Cardiac fibroblast (primary cell): ENCODE data around the gene KLHL6.

ENCODE experiments used
- DNase-seq, 2 donors: peaks; one replicate each; pipeline versions ENCODE4 v3.0.0 to v3.0.0-alpha.2; 2010; ENCODE audit warnings: low read depth in 2 of 2
- H3K4me3 ChIP-seq, 2 donors: replicated peaks in 1 of 2; 1 replicate in 1 of 2; 2 replicates in 1 of 2; pipeline ENCODE4 v1.5.1; 2011; ENCODE audit warnings: low read depth in 2 of 2, low read length in 2 of 2, mild to moderate bottlenecking in 2 of 2, moderate library complexity in 1 of 2
- CTCF ChIP-seq: IDR thresholded peaks from one replicate; pipeline ENCODE4 v1.5.1; 2011; ENCODE audit warnings: low read depth, mild to moderate bottlenecking, low read length, inconsistent platforms

The KLHL6 gene

GRCh38 chr3:183540501-183541234, 14.8 kb downstream of the KLHL6 start:
- no peak for DNase-seq

DNA sequence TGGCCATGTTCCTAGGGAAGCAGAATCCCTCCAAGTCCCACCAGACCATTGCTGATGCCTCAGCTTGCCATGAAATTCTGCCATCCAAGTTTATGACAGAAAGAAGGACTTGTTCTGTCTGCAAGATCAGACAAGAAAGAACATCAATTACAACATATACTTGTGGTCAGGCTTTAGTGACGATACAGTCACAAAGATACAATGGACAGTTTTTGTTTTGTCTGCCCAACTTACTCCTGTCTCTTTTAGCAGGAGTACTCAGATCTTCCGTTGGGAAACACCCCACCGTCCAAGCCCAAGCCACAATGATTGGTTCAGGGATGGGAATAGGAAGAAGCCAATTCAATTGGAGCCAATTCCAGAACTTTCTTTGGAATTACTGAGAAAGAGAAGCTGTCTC, 15.7 kb downstream of the KLHL6 start:
- peak in 1 of 2 donors; percentile 40 for DNase-seq
- TF ChIP-seq CTCF, result no peak
- no peak overlapping the region for H3K4me3 ChIP-seq

More at GRCh38 chr3:183540501-183541234, 14.8 kb downstream of the KLHL6 start:
- no peak overlapping the region for H3K4me3 ChIP-seq
- TF ChIP-seq CTCF, result no peak

DNA sequence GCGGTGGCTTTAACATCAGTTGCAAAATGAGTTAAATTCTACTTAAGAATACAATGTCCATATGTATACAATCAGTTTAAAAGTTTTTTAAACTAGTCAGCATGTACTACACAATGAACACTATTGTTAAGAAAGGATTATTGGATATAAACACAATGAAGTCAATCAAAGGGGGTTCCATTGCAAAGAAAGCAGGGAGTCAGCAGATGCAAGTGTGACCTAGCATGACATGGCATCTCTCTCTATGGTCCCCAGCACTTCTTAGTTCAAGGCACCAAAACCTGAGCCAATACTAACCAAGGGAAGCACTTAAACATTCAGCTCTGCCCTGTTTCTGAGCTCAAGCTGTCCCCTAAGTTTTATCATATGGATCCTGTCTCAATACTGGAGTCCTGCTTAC, 17.0 kb downstream of the KLHL6 start:
- TF ChIP-seq CTCF, result no peak

GRCh38 chr3:183537295-183537730, 18.2 kb downstream of the KLHL6 start:
- DNase-seq, result peak; percentile 68 to 81
- H3K4me3 ChIP-seq, result no peak overlapping the region

More for the DNA sequence above, 17.0 kb downstream of the KLHL6 start:
- DNase-seq, result no peak
- H3K4me3 ChIP-seq, result no peak overlapping the region

GRCh38 chr3:183536238-183536880, 19.1 kb downstream of the KLHL6 start:
- TF ChIP-seq CTCF, result no peak
- H3K4me3 ChIP-seq, result no peak overlapping the region

More at GRCh38 chr3:183537295-183537730, 18.2 kb downstream of the KLHL6 start:
- TF ChIP-seq CTCF, result no peak

DNA sequence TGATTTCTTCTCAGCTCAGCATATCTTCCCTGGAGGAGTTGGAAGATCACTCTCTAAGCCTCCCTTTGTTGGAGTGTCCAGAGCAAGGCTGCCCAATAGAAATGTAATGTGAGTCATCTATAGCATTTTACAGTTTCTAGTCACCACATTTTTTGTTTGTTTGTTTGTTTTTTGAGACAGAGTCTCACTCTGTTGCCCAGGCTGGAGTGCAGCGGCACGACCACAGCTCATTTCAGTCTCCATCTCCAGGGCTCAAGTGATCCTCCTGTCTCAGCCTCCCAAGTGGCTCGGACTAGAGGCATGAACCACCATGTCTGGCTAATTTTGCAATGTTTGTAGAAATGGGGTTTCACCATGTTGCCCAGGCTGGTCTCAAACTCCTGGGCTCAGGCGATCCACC, 21.3 kb downstream of the KLHL6 start:
- DNase-seq, result peak in 1 of 2 donors; percentile 68
- TF ChIP-seq CTCF, result no peak
- H3K4me3 ChIP-seq, result no peak overlapping the region

More at GRCh38 chr3:183536238-183536880, 19.1 kb downstream of the KLHL6 start:
- DNase-seq, result no peak
